Type B pancreatic cell (in vitro differentiated cells): Measurements from ENCODE around the gene DLEC1. TPM values are rescaled to one million over a fixed set of nuclear protein-coding genes. Genes with fewer than 3 reads are reported as not detected.

Experiments used
- DNase-seq: peaks from one replicate; pipeline ENCODE4 v3.0.0; 2021; ENCODE audit warnings: mixed read lengths; ENCODE audit not compliant: unreplicated experiment; ENCODE audit errors: extremely low spot score
- H3K27ac Mint-ChIP-seq: 2 replicates; pipeline ENCODE4 v1.8.0; 2021; ENCODE audit warnings: mild to moderate bottlenecking, mixed read lengths
- H3K27me3 Mint-ChIP-seq: 2 replicates; pipeline ENCODE4 v1.8.0; 2021; ENCODE audit warnings: mixed read lengths
- H3K36me3 Mint-ChIP-seq: 2 replicates; pipeline ENCODE4 v1.8.0; 2021; ENCODE audit warnings: mixed read lengths
- H3K4me1 Mint-ChIP-seq: one replicate; pipeline ENCODE4 v1.8.0; 2021; ENCODE audit warnings: mixed read lengths; ENCODE audit not compliant: unreplicated experiment
- H3K4me3 Mint-ChIP-seq: 2 replicates; pipeline ENCODE4 v1.8.0; 2021; ENCODE audit warnings: mild to moderate bottlenecking, mixed read lengths
- H3K9me3 Mint-ChIP-seq: 2 replicates; pipeline ENCODE4 v1.8.0; 2021; ENCODE audit warnings: mixed read lengths
- total RNA-seq: library from RNA; stranded (reverse); gene quantifications from 2 replicates; pipeline ENCODE4 v1.2.1, GENCODE V29; 2021; ENCODE audit warnings: low replicate concordance
- TF ChIP-seq, protein P1 (sequence below): fragments of 200-600 bp; sonication (generic); conservative IDR thresholded peaks from 2 replicates; pipeline ENCODE4 v1.5.0; 2021; ENCODE audit warnings: antibody characterized with exemption, mild to moderate bottlenecking

DLEC1 gene
- total RNA-seq, 1 donor from 2014 or later, result 3.2 TPM

DNA sequence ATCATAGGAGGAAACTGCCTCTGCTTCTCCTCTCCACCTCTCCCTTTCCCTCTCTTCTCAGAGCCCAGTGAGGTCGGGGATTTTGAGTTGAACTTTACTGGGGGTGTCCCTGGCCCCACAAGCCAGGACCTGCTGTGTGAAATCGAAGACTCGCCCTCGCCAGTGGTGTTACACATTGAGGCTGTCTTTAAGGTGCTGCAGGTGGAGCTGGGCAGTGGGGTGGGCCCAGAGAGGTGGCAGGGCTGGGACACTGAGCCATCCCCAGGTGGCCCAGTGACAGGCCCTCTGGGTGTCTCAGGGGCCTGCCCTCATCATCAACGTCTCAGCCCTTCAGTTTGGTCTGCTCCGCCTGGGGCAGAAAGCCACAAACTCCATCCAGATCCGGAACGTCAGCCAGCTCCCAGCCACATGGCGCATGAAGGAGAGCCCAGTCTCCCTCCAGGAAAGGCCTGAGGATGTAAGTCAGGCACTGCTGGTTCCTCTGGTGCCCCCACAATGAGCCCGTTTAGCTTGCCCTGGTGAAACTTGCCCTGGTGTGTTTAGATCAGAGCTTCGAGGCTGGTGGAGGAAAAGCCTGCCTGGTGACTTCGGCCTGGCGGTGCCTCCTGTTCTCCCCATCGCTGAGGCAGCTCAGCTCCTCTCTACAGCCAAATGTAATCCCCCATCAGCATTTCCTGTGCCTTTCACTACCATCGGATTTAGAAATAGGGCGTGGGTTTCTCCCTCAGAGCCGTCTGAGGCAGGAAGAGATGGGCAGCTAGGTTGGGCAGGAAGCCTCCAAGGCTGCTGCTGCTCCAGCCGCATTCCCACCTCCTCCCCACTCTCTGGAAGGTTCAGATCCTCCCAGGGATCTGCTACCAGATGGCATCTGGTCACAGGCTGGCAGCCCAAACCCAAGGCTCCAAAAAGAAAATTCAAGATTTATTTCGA, 58.7 kb downstream of the DLEC1 start:
- H3K9me3 Mint-ChIP-seq, result no peaks in the 10 kb centered on the region
- peaks cover 29% of the 10 kb centered on the region for H3K27me3 Mint-ChIP-seq

DNA sequence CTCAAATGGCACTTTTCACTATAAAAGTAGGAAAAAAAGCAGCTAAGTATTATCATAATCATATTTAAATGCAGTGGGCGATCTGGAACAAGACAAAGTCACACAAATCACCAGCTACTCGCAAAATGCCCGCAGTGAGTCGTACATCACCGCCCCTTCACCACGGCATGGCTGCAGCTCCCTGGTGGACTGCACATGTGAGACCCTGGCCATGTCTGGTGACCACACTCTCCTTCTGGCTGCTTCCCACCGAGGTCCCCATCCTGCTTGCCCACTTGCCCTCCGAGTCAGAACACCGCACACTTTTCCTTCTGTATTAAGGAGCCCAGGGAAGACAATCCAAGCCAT, 59.3 kb downstream of the DLEC1 start:
- Mint-ChIP-seq H3K36me3 (no peaks in the 10 kb centered on the region), H3K4me3 (no peak overlapping the region)

More for the DNA sequence above, 58.7 kb downstream of the DLEC1 start:
- TF ChIP-seq, protein P1, sequence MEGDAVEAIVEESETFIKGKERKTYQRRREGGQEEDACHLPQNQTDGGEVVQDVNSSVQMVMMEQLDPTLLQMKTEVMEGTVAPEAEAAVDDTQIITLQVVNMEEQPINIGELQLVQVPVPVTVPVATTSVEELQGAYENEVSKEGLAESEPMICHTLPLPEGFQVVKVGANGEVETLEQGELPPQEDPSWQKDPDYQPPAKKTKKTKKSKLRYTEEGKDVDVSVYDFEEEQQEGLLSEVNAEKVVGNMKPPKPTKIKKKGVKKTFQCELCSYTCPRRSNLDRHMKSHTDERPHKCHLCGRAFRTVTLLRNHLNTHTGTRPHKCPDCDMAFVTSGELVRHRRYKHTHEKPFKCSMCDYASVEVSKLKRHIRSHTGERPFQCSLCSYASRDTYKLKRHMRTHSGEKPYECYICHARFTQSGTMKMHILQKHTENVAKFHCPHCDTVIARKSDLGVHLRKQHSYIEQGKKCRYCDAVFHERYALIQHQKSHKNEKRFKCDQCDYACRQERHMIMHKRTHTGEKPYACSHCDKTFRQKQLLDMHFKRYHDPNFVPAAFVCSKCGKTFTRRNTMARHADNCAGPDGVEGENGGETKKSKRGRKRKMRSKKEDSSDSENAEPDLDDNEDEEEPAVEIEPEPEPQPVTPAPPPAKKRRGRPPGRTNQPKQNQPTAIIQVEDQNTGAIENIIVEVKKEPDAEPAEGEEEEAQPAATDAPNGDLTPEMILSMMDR, result no peak
- no peak for DNase-seq
- Mint-ChIP-seq H3K4me3 (no peak overlapping the region), H3K27ac (no peak overlapping the region), H3K36me3 (no peaks in the 10 kb centered on the region), H3K4me1 (peaks cover 10% of the 10 kb centered on the region)

DNA sequence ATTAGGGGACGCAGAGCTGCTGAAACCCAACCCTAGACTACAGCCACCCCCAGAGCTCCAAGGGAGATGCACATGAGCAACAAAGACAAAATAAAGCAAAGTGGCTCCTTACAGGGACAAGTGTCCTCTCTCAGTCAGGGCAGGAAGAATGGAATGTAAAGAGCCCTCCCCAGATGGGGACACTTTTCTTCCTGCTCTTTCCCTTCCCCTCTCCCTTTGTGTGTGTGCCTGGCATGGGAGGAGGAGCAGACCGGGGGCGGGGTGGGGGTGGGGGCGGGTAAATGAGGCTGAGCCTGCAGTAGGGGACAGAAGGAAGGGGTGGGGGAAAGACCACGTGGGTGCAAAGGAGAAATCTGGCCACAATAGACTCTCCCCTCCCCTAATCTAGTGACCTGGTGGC, 60.5 kb downstream of the DLEC1 start:
- H3K4me3 Mint-ChIP-seq, result no peak overlapping the region
- no peaks in the 10 kb centered on the region for H3K36me3 Mint-ChIP-seq
- peaks cover 16% of the 10 kb centered on the region for H3K27me3 Mint-ChIP-seq
- no peak overlapping the region for H3K27ac Mint-ChIP-seq
- no peaks in the 10 kb centered on the region for H3K9me3 Mint-ChIP-seq
- peaks cover 10% of the 10 kb centered on the region for H3K4me1 Mint-ChIP-seq
- TF ChIP-seq, protein P1, result no peak
- no peak for DNase-seq

More for the DNA sequence above, 59.3 kb downstream of the DLEC1 start:
- no peaks in the 10 kb centered on the region for H3K9me3 Mint-ChIP-seq
- TF ChIP-seq, protein P1, result no peak
- no peak for DNase-seq
- peaks cover 10% of the 10 kb centered on the region for H3K4me1 Mint-ChIP-seq
- peaks cover 26% of the 10 kb centered on the region for H3K27me3 Mint-ChIP-seq
- no peak overlapping the region for H3K27ac Mint-ChIP-seq

DNA sequence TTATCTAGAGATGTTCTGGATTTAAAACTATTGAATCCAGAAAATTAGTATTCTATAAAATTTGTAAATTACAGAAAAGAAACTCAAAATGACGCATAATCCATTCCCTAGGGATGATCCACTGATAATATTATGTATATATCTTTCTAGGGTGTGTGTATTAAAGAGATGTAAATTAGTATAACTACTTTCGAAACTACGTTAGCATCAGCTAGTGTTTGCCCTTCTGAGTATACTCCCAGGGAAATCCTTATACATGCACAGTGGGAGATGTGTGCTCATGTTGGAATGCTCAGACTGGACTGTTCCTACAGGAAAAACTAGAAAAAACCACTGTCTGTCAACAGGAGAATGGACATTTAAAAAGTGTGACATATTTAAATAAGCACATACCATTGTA, 61.5 kb downstream of the DLEC1 start:
- DNase-seq, result no peak
- no peaks in the 10 kb centered on the region for H3K36me3 Mint-ChIP-seq
- H3K27me3 Mint-ChIP-seq, result peaks cover 13% of the 10 kb centered on the region
- H3K27ac Mint-ChIP-seq, result no peak overlapping the region
- TF ChIP-seq, protein P1, result no peak
- H3K4me1 Mint-ChIP-seq, result peaks cover 10% of the 10 kb centered on the region
- no peak overlapping the region for H3K4me3 Mint-ChIP-seq
- no peaks in the 10 kb centered on the region for H3K9me3 Mint-ChIP-seq

DNA sequence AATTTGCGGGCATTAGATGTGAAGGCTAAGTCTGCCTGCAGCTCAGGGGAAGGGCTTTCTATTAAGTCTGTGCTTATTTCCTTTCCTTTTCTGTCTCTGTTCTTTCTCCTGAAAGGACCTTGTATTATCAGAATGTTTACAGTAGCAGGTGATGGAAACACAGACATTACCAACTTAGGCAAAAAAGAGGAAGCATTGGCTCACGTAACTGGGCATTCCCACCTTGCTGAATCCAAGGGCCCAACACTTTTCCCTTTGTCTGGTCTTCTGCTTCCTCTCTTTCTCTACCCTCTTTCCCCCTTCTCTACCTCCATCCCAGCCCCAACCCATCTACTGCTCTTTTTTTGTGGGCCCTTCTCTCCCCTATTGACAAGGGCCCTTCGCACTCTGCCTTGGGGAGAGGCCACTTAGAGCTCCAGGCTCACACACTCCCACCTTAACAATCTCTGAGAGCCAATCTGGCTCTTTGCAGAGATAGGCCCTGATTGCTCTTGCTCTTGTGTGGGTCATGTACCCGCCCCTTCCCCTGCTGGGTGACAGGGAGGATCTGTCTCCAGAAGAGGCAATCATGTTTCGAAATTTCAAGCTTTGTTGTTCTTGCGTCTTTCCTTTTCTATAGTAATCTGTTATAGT, 62.9 kb downstream of the DLEC1 start:
- no peak for DNase-seq
- H3K4me3 Mint-ChIP-seq, result no peak overlapping the region
- H3K36me3 Mint-ChIP-seq, result no peaks in the 10 kb centered on the region
- H3K4me1 Mint-ChIP-seq, result peaks cover 10% of the 10 kb centered on the region
- peaks cover 13% of the 10 kb centered on the region for H3K27me3 Mint-ChIP-seq
- TF ChIP-seq, protein P1, result no peak
- H3K9me3 Mint-ChIP-seq, result no peaks in the 10 kb centered on the region
- no peak overlapping the region for H3K27ac Mint-ChIP-seq
